GM12873 (cell line): ENCODE results near the gene EXOC4.

Source experiments
- TF ChIP-seq, protein P1 (sequence below): IDR thresholded peaks from 2 replicates; pipeline ENCODE4 v1.5.1; 2012; ENCODE audit warnings: low read depth, mild to moderate bottlenecking, moderate library complexity, low read length, control low read depth; ENCODE audit not compliant: insufficient read depth; ENCODE audit errors: missing control alignments

Gene EXOC4

DNA sequence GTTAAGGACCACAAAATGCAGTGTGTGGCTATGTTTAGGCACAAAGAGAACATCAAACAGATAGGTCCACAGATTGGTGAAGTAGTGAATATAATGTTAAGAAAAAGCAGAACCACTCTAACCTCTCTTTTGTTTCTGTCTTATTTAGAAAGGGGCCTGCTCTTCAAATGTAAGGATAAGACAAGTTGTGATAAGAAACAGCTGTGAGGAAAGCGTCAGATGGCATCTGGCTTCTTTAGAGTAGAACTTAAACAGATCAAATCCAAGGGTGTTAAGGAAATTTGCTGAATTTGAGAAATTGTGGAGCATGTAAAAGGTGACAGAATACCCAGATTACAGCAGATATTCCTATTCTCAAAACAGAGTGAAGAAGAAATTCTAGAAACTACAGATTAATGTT lies 723.3 kb downstream of the EXOC4 start:
- TF ChIP-seq, protein P1, sequence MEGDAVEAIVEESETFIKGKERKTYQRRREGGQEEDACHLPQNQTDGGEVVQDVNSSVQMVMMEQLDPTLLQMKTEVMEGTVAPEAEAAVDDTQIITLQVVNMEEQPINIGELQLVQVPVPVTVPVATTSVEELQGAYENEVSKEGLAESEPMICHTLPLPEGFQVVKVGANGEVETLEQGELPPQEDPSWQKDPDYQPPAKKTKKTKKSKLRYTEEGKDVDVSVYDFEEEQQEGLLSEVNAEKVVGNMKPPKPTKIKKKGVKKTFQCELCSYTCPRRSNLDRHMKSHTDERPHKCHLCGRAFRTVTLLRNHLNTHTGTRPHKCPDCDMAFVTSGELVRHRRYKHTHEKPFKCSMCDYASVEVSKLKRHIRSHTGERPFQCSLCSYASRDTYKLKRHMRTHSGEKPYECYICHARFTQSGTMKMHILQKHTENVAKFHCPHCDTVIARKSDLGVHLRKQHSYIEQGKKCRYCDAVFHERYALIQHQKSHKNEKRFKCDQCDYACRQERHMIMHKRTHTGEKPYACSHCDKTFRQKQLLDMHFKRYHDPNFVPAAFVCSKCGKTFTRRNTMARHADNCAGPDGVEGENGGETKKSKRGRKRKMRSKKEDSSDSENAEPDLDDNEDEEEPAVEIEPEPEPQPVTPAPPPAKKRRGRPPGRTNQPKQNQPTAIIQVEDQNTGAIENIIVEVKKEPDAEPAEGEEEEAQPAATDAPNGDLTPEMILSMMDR = no peak

DNA sequence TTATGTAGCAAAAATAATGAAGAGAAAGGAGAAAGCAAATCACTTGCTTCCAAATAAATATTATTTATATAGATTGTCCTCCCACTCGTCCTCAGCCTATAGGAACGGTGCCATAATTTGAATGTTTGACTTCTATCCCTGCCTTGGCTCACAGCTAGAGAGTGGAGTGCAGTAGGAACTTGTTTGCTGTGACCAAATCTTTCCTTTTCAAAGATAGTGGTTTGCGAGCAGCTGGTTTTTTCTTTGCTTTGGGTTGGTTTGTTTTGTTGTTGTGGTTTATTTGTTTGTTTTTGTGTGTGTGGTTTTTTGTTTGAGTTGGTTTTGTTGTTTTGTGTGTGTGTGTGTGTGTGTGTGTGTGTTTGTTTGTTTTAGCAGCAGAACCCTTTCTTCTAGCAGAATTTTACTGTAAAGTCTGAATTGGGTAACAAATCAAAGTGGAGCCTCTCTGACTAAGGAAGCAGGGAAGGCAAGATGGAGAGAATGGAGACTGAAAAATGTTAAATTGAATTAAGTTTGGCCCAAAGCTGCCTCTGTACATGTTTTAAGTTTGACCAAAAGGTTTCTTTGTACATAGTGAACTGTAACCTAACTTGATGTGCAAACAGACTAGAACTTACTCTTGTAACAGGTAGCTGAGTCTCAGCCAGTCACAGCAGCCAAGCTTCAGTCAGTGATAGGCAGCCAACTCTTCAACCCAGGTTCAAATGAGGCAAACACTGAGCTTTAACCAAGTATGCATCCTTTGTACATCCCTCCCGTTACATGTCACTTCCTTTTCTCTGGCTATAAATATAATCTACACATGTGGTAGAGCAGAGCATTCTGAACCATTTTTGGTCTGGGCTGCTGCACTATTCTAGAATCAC lies 724.8 kb downstream of the EXOC4 start:
- TF ChIP-seq, protein P1 = no peak

DNA sequence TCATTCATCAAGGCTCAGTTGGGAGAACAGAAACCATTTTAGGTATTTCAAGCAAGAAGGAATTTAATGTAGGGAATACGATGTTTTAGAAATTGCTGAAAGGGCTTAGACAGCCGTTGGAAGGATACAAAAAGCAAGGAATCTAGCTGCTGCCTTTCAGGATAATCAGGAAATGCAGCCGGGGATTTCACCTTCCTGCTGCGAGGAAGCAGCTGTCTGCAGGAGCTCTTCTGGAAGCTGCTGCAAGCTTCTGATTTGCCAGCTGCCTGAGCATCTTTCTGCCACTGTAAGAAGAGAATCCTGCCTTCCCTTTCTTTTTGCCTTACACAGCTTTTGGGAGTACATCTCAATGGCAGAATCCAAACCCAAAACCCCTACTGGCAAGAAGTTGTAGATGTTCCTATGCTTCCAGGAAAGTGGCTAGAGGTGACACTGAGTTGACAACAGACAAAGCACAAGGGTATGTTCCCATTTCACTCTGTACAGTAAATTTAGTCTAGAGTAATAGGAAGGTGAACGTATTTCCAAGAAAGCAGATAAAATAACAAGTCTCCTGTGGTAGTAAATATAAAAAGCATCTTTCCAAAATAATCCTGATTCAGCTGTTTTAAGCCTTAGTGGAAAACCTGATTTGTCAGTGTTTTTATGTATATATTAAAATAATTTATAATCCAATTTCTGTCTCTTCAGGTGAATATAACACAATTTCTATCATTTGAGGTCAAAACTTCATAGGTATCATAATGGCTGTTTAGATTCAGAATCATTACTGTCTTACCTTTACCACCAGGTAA lies 725.8 kb downstream of the EXOC4 start:
- TF ChIP-seq, protein P1 = no peak

DNA sequence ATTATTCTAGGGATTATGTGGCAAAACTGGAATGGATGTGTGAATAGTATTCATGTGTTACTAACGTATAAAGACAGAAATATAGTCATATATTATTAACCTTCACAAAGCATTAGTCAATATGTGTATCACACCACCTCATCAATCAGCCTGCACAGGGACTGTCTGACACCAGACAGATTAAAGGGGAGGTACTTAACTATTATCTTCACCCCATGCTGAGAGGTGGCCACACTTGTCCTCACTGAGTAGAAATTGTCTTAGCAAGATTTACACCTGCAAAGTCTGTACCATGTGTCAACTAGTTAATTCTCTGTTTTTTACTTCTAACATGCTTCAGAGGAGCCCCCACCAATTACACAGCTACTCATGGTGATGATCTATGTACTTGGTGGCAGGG lies 727.9 kb downstream of the EXOC4 start:
- TF ChIP-seq, protein P1 = no peak

DNA sequence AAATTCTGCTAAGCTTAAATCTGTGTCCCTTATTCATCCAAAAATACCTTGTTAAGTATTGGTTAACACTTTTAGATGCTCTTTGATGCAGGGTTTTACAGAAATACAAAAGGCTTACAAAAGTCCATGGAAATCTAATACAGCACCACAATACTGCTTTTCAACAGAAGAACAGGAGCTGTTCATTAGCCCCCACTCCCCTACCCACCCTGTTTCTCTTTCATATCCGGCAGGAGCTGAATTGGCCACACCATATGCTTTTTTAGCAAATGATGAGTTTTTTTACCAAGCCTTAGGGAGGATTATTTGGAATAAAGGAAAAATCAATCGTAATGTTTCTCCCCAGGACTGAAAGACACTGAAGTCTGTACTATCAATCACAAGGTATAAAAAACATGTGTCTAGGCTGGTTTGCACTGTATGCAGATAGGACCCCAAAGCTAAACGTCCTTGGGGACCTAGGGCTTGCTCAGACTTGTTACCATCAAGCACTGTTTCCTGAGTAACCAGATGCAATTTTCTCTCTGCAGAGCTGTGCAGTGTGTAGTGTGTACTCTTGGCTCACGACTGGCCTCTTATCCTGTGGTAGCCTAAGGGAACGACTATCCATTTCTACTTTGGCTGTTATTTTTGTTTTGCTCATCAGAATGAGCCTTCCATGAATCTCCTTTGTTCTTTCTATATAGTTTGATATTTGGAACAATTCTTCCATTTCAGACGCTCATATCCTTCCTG lies 731.0 kb downstream of the EXOC4 start:
- TF ChIP-seq, protein P1 = no peak

DNA sequence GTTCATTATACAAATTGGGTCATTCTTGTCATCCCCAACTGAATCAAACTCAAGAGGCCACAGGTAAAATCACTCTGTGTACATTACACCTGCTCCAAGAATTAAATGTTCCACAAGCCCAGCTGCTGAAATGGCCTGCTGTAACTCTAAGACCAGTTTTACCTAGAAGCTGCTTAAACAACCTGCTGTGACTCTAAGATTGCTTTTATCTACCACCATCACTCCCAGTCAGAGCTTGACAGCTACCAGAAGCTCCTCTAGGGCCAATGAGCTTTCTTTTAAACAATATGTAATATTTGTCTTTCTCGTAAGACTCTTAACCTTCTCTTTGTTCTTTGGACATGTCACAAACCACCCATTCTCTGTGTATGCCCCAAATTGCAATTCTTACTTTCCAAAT lies 732.4 kb downstream of the EXOC4 start:
- TF ChIP-seq, protein P1 = no peak

DNA sequence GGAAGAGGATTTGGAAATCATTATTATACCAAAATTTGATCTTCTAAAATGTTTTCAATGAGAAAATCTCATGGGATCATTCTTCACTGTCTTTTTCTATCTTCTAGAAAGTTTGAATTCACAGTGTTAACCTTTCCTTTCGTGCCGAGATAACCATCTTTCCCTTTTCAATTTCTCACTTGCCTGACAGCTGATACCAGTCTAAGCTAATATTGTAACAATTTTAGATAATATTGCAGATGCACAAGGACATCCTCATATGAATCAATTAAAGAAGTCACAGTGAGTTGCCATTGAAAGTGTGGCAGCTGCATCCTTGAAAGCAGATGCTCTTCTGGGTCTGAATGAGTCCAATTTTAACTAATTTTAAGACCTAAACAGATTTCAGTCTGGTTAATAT lies 734.7 kb downstream of the EXOC4 start:
- TF ChIP-seq, protein P1 = no peak
